ENCODE measurements around the gene CD200R1L. TPM values are rescaled to one million over a fixed set of nuclear protein-coding genes. Genes with fewer than 3 reads are reported as not detected.

Gene CD200R1L
- total and polyA plus RNA-seq, 2 of the 4 experiments (the other 2 are of a cell fraction): not detected

DNA sequence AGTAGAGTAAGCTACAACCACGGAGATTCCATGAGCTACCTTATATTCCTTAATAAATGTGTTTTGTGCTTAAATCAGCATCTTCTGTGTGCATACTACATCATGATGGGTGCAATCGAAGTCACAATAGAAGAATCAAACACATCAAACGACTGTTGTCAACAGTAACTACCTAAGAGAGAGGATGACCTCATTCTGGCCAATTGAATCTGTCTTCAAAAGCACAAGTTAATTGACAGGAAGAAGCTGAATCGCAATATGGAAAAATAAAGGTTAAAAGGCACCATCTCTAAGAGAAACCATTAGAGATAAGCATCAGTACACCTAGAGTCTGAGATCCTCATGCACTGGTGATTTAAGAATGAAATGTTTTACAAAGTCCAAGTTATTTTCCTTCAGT lies 39.0 kb downstream of the CD200R1L start:
- WGBS, 2 experiments (ENCODE audit: extremely low coverage in 2 of 2, insufficient read length in 1 of 2): no CpG with 5 or more reads among the region's 4 CpGs

More for the DNA sequence above, 39.0 kb downstream of the CD200R1L start:
- no peak overlapping the region for H3K14ac ChIP-seq (replicated peaks; ENCODE audit: low read depth, low read length)
- H3K9me1 ChIP-seq (ENCODE audit: insufficient read depth, low read length): peaks cover 9% of the 10 kb centered on the region
- H2BK120ac ChIP-seq (ENCODE audit: low read depth, low read length): no peak overlapping the region
- H2AK5ac ChIP-seq (ENCODE audit: low read depth, low read length): no peak overlapping the region
- POLR2A ChIA-PET (ENCODE audit: unreplicated experiment): no interaction called here
- H4K91ac ChIP-seq (ENCODE audit: insufficient read depth, low read depth, low read length): no peak overlapping the region
- H3K4ac ChIP-seq (ENCODE audit: low read depth, low read length): no peak overlapping the region
- no peaks in the 10 kb centered on the region for H3K79me1 ChIP-seq (ENCODE audit: low read depth in 1 of 2, low read length in 2 of 2)
- no peak overlapping the region for H3K4me3 ChIP-seq (ENCODE audit: insufficient read depth, low read depth, low read length)
- CTCF ChIA-PET: interaction anchor here (2.1 kb wide), 1 partner anchor 165 kb away, joined by 6 read pairs; no protein-coding TSS in a partner anchor
- TF ChIP-seq BHLHE40 (IDR thresholded peaks at IDR 0.05; ENCODE audit: low read depth, low read length) (no peak), FOS (IDR thresholded peaks at IDR 0.05; ENCODE audit: low read depth, low read length) (no peak), SMC3 (IDR thresholded peaks at IDR 0.05; ENCODE audit: low read depth, low read length) (no peak), CEBPB (IDR thresholded peaks at IDR 0.05; ENCODE audit: low read depth, low read length) (no peak), RCOR1 (IDR thresholded peaks at IDR 0.05; ENCODE audit: insufficient replicate concordance, low read length) (no peak), RFX5 (IDR thresholded peaks at IDR 0.05; ENCODE audit: low read depth, low read length) (no peak), NFE2L2 (IDR thresholded peaks at IDR 0.05; ENCODE audit: low read depth, low read length) (no peak), CHD1 (IDR thresholded peaks at IDR 0.05; ENCODE audit: low read depth, low read length) (no peak), POLR2A (IDR thresholded peaks at IDR 0.05; ENCODE audit: low read depth, low read length) (no peak), RAD21 (IDR thresholded peaks at IDR 0.05; ENCODE audit: low read length) (no peak), MAFK (IDR thresholded peaks at IDR 0.05; ENCODE audit: low read depth, low read length) (no peak), MAZ (IDR thresholded peaks at IDR 0.05; ENCODE audit: borderline replicate concordance, low read depth, low read length) (no peak), MXI1 (IDR thresholded peaks at IDR 0.05; ENCODE audit: borderline replicate concordance, low read depth, low read length) (no peak)
- TF ChIP-seq, protein P1, sequence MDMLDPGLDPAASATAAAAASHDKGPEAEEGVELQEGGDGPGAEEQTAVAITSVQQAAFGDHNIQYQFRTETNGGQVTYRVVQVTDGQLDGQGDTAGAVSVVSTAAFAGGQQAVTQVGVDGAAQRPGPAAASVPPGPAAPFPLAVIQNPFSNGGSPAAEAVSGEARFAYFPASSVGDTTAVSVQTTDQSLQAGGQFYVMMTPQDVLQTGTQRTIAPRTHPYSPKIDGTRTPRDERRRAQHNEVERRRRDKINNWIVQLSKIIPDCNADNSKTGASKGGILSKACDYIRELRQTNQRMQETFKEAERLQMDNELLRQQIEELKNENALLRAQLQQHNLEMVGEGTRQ (IDR thresholded peaks at IDR 0.05; ENCODE audit: low read depth, low read length): no peak
- TF ChIP-seq, protein P2, sequence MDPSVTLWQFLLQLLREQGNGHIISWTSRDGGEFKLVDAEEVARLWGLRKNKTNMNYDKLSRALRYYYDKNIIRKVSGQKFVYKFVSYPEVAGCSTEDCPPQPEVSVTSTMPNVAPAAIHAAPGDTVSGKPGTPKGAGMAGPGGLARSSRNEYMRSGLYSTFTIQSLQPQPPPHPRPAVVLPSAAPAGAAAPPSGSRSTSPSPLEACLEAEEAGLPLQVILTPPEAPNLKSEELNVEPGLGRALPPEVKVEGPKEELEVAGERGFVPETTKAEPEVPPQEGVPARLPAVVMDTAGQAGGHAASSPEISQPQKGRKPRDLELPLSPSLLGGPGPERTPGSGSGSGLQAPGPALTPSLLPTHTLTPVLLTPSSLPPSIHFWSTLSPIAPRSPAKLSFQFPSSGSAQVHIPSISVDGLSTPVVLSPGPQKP (IDR thresholded peaks at IDR 0.05; ENCODE audit: borderline replicate concordance, low read depth, low read length): no peak
- TF ChIP-seq, protein P3, sequence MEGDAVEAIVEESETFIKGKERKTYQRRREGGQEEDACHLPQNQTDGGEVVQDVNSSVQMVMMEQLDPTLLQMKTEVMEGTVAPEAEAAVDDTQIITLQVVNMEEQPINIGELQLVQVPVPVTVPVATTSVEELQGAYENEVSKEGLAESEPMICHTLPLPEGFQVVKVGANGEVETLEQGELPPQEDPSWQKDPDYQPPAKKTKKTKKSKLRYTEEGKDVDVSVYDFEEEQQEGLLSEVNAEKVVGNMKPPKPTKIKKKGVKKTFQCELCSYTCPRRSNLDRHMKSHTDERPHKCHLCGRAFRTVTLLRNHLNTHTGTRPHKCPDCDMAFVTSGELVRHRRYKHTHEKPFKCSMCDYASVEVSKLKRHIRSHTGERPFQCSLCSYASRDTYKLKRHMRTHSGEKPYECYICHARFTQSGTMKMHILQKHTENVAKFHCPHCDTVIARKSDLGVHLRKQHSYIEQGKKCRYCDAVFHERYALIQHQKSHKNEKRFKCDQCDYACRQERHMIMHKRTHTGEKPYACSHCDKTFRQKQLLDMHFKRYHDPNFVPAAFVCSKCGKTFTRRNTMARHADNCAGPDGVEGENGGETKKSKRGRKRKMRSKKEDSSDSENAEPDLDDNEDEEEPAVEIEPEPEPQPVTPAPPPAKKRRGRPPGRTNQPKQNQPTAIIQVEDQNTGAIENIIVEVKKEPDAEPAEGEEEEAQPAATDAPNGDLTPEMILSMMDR (conservative IDR thresholded peaks at IDR 0.05; ENCODE audit: low read depth, low read length): no peak
- no TSS peak for BruUV-seq (replicated peaks)
- H4K20me1 ChIP-seq (ENCODE audit: insufficient read depth, low read length): no peaks in the 10 kb centered on the region
- H4K5ac ChIP-seq (ENCODE audit: low read depth, low read length): no peak overlapping the region
- H3K56ac ChIP-seq (ENCODE audit: extremely low read depth, insufficient read depth, low read length): no peak overlapping the region
- no peaks in the 10 kb centered on the region for H3K36me3 ChIP-seq (ENCODE audit: control insufficient read depth, insufficient read depth, low read length)
- ATAC-seq (ENCODE audit: low read depth): no peak
- H2BK15ac ChIP-seq (ENCODE audit: low read depth, low read length): no peak overlapping the region
- intact Hi-C loops (cut with micrococcal nuclease): no loop called here
- H4K8ac ChIP-seq (ENCODE audit: low read depth in 2 of 2, low read length in 2 of 2): no peak overlapping the region
- H3K9me3 ChIP-seq (ENCODE audit: control insufficient read depth, insufficient read depth, low read length): peaks cover 2% of the 10 kb centered on the region; the same call in 1 of the 2 replicates
- H3K18ac ChIP-seq (ENCODE audit: low read depth, low read length): no peak overlapping the region
- H3K4me1 ChIP-seq (ENCODE audit: control insufficient read depth, insufficient read depth, low read length): peaks cover 9% of the 10 kb centered on the region
- no peak overlapping the region for H2BK20ac ChIP-seq (ENCODE audit: low read depth, low read length)
- no peak overlapping the region for H3K9ac ChIP-seq (ENCODE audit: low read depth, low read length)
- H3K27ac ChIP-seq (ENCODE audit: insufficient read depth, low read length): no peak overlapping the region
- dilution Hi-C loops (cut with HindIII; ENCODE audit: low sequenced_read_pairs, unreplicated experiment): no loop called here
- H2BK5ac ChIP-seq (ENCODE audit: low read depth, low read length, poor library complexity, severe bottlenecking): no peak overlapping the region
- H3K27me3 ChIP-seq (ENCODE audit: control insufficient read depth, insufficient read depth, low read length): no peaks in the 10 kb centered on the region
- no peak overlapping the region for H2AK9ac ChIP-seq (replicated peaks; ENCODE audit: low read depth, low read length, poor library complexity)
- in situ Hi-C loops (cut with MboI; ENCODE audit: low sequenced_read_pairs): no loop called here
- no peak overlapping the region for H2AFZ ChIP-seq (replicated peaks; ENCODE audit: low read length, poor library complexity)
- DNase-seq: no peak
- no peak overlapping the region for H3K23ac ChIP-seq (ENCODE audit: low read depth, low read length)
- H3K4me2 ChIP-seq (ENCODE audit: low read depth, low read length): no peak overlapping the region
